IPS-NIHi7 (cell line): Measurements from ENCODE around the gene PSMA2.

Experiments used
- DNase-seq: peaks from one replicate; pipeline ENCODE4 v3.0.0; 2012; ENCODE audit warnings: mixed read lengths; ENCODE audit errors: extremely low spot score

Gene PSMA2

GRCh38 chr7:42940985-42941847 lies 9.2 kb upstream of the PSMA2 start:
- peak; percentile 79 for DNase-seq

GRCh38 chr7:42939457-42940240 lies 7.7 kb upstream of the PSMA2 start:
- no peak for DNase-seq

DNA sequence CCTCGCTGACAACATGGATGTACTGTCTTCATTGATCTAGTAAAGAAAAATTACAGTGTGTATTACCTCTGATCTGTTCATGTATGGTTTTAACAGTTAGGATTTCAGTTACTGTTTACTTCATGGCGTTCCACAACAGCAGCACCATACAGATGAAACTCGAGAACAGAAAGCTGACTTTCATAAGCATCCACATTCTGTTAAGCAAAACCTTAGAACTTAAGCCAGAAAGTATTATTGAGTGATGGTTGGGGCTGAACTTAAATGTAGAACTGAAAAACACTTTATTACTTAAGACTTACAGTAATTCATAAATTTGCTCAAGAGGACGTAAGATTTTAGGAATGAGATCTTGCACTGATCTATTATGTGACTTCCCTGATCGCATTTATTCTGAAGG lies 3.9 kb upstream of the PSMA2 start:
- DNase-seq, result no peak

DNA sequence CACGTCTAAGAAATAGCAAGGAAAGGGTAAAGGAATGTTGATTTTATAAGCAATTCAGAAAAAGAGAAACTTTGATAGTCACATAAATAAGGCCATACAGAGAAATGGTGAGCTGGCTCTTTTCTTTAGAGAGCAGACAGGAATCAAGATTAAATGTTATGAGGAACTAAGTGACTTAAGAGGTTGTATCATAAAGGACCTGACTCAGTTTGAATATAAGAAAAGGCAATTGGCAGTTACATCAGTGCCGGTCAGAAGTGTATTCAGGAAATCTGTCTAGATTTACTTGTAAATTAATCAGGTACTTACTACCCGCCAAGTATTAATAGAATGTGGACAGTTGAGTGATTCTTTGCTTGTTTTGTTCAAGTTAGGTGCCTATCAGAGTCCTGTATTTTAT lies 2.3 kb upstream of the PSMA2 start:
- DNase-seq, result no peak

DNA sequence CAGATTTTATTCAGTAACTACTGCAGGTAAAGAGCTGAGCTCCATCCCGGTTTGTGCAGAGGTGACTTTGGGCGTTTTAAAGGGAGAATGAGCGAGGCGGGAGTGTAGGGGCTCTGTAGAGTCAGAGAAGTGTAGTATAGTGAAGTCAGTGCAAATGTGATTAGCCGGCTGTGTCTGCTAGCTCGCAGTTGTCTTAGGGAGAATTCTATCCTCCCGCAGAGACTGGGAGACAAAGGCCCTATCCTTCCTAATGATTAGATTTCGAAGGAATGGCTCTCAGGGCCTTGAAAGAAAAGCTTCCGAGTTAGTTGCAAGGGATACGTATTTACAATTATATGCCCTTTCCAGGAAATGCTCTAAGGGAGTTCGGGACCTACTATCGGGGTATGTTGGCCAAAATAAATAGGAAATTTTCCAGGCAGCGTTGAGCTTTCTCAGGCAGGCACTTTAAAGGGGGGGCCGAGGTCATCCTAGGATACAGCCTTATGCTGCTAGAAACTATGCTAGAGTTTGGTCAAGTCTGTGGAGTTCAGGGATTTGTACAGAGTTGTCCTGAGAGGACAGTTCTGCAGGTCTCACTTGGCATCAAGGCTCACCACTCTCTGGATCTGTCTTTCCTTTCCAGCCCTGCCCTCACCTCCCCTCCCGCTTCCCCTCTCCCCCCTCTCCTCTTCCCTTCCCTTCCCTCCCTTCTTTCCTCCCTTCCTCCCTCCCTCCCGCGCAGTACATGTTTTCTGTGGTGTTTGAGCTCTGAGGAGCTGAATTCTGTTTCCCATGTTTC lies 1.0 kb upstream of the PSMA2 start:
- DNase-seq, result peak; percentile 25

- no peak for DNase-seq
These were observed 534 bp downstream of the PSMA2 start for GRCh38 chr7:42931447-42931833.

DNA sequence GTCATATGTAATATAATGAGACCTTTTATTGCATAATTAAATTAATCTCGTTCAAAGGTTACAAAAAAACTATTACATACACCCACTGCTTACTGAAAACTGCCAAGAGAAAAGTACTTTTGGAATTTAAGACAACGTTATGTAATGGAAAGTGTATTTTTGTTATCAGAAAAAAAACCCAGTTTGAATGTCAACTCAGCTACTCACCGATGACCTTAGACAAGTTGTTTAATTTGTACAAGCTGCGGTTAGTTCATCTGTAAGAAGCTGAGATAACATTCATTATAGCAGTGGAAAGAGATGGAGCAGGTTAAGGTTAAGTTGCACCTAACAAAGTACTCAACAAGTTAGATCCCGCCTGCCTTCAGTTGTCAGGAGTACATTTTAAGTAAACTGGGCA lies 1.1 kb downstream of the PSMA2 start:
- no peak for DNase-seq

- DNase-seq, result no peak
These were observed 2.5 kb downstream of the PSMA2 start for GRCh38 chr7:42929449-42929848.

- DNase-seq, result no peak
These were observed 3.2 kb downstream of the PSMA2 start for GRCh38 chr7:42928754-42929153.

DNA sequence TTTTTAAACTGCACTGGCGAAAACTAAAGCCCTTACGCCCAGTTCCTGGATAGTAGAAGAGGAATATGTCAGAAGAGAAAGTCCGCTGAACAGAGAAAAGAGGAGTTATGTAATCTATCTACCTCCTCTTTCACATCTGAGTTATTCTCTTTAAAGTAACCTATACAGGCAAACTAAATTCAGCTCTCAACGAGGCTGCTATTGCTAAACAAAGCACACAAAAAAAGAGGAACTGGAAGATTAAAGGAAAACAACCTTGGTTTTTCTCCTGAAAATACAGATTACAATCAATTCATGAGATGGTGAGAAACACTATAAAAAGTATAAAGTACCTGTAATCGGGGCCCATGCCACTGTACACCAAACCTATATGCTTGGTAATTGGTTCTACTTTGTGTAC lies 5.8 kb downstream of the PSMA2 start:
- DNase-seq, result no peak

DNA sequence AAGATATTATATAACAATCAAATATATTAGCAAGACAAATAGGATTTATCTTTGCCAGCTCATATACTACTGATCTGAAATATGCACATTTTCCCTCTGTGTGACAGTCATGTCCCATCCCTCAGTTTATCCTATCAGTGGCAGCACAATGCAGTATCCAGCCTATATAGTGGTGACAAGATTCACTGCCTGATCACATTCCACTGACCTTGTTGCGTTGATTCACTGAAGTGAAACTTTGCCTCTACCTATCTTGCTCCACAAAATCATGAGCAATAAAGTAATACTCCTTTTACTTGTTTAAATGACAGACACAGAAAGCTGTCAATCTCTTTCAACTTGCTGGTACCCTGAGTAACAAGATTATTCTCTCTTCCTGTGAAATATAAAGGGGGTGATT lies 6.3 kb downstream of the PSMA2 start:
- DNase-seq, result no peak

GRCh38 chr7:42924223-42924838 lies 7.6 kb downstream of the PSMA2 start:
- no peak for DNase-seq

DNA sequence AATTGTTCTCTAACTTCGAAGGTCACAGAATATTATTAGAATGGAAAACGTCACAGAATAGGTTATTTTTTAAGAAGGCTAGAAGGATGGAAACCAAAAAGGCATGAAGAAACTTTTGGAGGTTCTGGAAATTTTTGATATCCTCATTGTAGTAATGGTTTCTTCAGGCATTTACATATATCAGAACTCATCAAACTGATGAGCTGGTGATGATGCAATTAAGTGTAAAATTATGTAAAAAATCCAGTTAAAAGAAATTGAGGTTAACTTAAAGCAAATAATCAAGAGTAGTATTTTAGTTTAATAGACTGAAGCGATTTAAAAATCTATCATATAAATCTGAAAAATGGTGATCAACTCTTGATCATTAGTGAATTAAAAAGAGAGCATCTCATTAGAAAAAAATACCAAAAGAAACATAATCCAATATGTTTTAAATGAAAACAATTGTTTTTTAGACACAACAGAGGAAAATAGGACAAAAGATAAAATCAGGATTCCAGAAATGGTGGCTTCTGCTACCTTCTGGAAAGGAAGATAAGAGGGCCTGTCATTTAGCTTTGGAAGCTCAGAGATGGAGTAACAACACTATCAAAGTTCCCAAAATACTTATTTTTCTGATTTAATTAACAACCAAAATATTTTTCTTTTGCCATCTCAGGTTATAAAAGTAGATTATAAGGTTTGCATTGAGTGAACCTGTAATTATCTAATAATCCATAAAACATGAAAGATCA lies 9.8 kb downstream of the PSMA2 start:
- no peak for DNase-seq

DNA sequence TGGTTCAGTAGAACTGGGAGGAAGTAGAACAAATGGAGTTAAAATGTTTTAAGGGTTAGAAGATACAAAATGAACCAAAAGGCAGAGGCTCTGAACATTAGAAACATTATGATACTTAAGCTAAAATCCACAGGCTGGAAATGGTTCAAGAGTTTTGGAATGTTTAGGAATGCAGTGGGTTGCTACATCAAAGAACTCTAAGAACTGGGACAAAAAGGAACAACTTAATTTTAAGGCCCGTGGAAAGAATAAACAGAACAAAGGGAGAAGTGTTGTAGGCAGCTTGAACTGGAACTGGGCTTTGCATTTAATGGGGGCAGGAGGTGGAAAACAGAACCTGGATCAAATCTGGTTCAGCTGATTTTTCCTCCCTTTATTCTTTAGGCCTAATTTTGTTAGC lies 16.6 kb downstream of the PSMA2 start:
- DNase-seq, result no peak

- no peak for DNase-seq
These were observed 17.4 kb downstream of the PSMA2 start for GRCh38 chr7:42914421-42915045.

GRCh38 chr7:42914009-42914408 lies 18.0 kb downstream of the PSMA2 start:
- no peak for DNase-seq

GRCh38 chr7:42913591-42913990 lies 18.4 kb downstream of the PSMA2 start:
- DNase-seq, result no peak

DNA sequence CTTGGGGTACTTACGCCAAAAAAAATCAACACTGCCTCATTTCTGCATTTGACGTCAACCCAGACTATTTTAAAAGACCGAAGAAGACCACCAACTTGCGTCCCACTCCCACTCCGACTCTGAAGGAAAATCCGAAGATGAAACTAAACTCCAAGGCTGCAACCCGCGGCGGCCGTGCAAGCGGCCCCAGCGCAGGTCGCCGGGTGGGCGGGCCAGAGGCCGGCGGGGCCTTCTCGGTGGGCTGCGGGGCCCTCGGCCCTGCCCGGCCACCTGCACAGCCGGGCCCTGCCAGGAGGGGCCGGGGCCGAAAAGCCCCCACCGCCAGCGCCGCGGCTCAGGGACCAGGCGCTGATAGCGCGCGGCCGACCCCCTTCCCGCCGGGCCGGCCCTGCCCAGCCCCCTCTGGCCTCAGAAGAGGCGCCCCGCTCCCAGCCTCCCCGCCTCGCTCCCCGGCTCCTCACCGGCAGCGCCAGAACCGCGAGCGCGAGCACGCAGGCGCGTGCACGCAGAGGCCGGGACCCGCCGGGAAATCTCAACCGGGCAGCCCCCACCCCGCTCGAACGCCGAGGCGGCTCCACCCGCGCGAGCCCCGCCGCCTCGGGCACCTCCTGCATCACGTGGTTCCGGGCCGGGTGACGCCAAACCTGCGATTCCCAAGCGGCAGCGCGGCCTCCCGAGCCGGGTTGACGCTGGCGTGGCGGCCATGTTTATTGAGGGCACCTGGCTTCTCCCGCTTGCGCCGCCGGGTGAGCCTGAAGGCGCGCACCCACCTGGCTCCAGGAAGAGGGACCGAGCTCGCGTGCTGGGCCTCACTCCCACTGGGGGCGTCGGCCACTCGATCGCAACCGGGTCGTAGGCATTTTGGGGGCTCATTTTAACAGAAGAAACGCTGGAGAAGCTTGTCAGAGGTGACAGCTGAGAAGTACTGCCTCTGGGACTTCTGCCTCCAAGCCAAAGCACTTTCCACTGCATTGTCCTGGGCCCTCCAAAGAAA lies 20.2 kb downstream of the PSMA2 start, which contains the start of gene C7orf25:
TSS of gene C7orf25 (minus strand) at position 617 of the 994 bp plus-strand sequence. CDS start 1,170 bp downstream, outside the sequence.
- DNase-seq, result peak; percentile 96

DNA sequence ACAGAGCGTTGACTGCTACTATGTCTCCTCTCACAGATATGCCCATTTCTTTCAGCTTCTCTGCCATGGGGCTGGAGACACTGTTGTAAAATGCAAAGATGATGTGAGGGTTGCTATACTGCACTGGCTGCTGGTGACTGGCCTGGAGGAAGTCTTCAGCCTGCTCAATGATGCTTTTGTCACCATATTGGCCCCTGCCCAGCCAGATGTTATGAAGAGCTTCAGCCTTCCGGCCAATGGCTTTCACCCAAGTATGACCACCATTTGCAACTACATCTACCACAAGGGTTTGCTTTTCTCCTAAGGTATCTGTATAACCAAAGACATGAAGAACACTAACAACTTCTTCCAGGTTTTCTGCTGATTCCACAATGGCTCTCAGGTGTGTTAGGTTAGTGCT lies 21.7 kb downstream of the PSMA2 start:
- DNase-seq, result no peak
